Suprapubic skin (tissue), 4 donors: ENCODE data around the gene MAP3K20. TPM values are rescaled to one million over a fixed set of nuclear protein-coding genes. Genes with fewer than 3 reads are reported as not detected.

Experiments
- DNase-seq, 2 donors: peaks; one replicate each; pipeline ENCODE4 v3.0.0-alpha.2; 2019; ENCODE audit warnings: low spot score in 2 of 2
- H3K27ac ChIP-seq: fragments of 200-600 bp; sonication (generic); one replicate; pipeline ENCODE4 v1.5.1; 2019
- H3K27me3 ChIP-seq: fragments of 200-600 bp; sonication (generic); one replicate; pipeline ENCODE4 v1.5.1; 2019
- H3K36me3 ChIP-seq: fragments of 200-600 bp; sonication (generic); one replicate; pipeline ENCODE4 v1.5.1; 2019
- H3K4me1 ChIP-seq: fragments of 200-600 bp; sonication (generic); one replicate; pipeline ENCODE4 v1.5.1; 2019
- H3K4me3 ChIP-seq: fragments of 200-600 bp; sonication (generic); one replicate; pipeline ENCODE4 v1.5.1; 2019; ENCODE audit warnings: mild to moderate bottlenecking
- H3K9me3 ChIP-seq: fragments of 200-600 bp; sonication (generic); one replicate; pipeline ENCODE4 v1.5.1; 2019
- EP300 ChIP-seq: sonication (generic); formaldehyde crosslinking; IDR thresholded peaks from one replicate; pipeline ENCODE4 v1.6.1; 2017; ENCODE audit warnings: antibody characterized with exemption
- POLR2A ChIP-seq, 2 donors: fragments of 450-650 bp; IDR thresholded peaks; one replicate each; pipeline ENCODE4 v1.6.1; 2017; ENCODE audit warnings: antibody characterized with exemption in 2 of 2, mild to moderate bottlenecking in 2 of 2, moderate library complexity in 2 of 2
- POLR2AphosphoS5 ChIP-seq, 3 donors: sonication (generic); formaldehyde crosslinking; IDR thresholded peaks; one replicate each; pipeline ENCODE4 v1.6.1; 2017; ENCODE audit warnings: antibody characterized with exemption in 3 of 3
- WGBS: methylation state at CpG from one replicate; pipeline ENCODE4 v1.1.5; 2018; 5-methylcytosine and 5-hydroxymethylcytosine counted together
- total RNA-seq, 4 donors: library from RNA; depleted of rRNA; stranded (reverse); fragments of >200 nt; gene quantifications; one replicate each; pipeline ENCODE4 v1.1.0, GENCODE V29; 2016
- TF ChIP-seq, protein P1 (sequence below), 2 donors: fragments of 200-600 bp in 1 of 2; fragments of 450-650 bp in 1 of 2; sonication (generic) in 1 of 2; IDR thresholded peaks; one replicate each; pipeline ENCODE4 v1.5.1; 2016 to 2019; ENCODE audit warnings: antibody characterized with exemption in 2 of 2, mild to moderate bottlenecking in 1 of 2, moderate library complexity in 1 of 2

Gene MAP3K20
- total RNA-seq, 4 donors from 2014 or later: 26.2 to 40.3 (median 33.6) TPM

DNA sequence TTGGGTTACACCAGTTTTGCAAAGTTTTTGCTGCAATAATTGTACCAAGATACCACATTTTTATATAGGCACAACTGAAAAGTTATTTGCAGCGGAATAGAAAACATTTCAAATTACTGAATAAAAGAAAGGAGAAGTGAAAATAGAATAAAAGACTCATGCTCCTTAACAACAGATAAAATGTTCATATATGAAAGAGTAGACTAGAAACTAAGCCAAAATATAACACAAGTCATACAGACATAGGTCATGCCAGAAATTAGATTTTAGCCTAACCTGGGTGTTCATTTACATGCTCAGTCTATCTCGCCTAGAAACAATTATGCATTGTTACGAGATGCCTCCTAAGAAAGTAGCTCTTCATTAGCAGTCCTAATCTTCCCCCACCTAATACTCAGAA lies 16.4 kb upstream of the MAP3K20 start:
- Histone ChIP-seq H3K27ac (no peak overlapping the region), H3K27me3 (no peaks in the 10 kb centered on the region), H3K36me3 (no peaks in the 10 kb centered on the region), H3K9me3 (no peaks in the 10 kb centered on the region), H3K4me1 (peaks cover 22% of the 10 kb centered on the region), H3K4me3 (no peak overlapping the region)
- DNase-seq: no peak
- WGBS: 88% methylated on average over 3 of the region's 3 CpGs
- no peak for TF ChIP-seq POLR2A (IDR thresholded peaks at IDR 0.05)
- no peak for TF ChIP-seq EP300
- no peak for TF ChIP-seq POLR2AphosphoS5 (IDR thresholded peaks at IDR 0.05)
- TF ChIP-seq, protein P1, sequence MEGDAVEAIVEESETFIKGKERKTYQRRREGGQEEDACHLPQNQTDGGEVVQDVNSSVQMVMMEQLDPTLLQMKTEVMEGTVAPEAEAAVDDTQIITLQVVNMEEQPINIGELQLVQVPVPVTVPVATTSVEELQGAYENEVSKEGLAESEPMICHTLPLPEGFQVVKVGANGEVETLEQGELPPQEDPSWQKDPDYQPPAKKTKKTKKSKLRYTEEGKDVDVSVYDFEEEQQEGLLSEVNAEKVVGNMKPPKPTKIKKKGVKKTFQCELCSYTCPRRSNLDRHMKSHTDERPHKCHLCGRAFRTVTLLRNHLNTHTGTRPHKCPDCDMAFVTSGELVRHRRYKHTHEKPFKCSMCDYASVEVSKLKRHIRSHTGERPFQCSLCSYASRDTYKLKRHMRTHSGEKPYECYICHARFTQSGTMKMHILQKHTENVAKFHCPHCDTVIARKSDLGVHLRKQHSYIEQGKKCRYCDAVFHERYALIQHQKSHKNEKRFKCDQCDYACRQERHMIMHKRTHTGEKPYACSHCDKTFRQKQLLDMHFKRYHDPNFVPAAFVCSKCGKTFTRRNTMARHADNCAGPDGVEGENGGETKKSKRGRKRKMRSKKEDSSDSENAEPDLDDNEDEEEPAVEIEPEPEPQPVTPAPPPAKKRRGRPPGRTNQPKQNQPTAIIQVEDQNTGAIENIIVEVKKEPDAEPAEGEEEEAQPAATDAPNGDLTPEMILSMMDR (IDR thresholded peaks at IDR 0.05): no peak

DNA sequence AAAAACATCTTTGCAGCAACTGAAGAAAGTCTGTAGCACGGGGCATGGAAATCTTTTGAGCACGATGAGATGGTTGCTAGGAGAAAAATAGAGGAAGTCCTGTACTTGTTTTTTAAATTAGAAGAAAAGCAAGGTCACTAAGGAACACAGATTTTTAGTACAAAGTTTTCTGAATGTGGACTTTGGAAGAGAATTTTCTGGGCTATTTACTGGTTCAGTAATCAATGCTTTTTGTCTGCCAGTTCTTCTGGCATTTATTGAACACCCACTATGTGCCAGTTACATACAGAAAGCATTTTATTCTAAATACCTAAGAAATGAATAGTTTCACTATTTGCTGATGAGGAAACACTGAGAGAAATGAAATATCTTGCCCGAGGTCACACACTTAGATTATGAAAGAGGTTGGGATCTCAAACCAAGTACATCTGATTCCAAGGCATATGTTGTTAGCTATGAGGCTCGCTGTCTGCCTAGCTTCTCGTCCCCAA lies 15.6 kb upstream of the MAP3K20 start:
- H3K9me3 ChIP-seq: no peaks in the 10 kb centered on the region
- DNase-seq: no peak
- H3K4me1 ChIP-seq: peaks cover 25% of the 10 kb centered on the region
- H3K36me3 ChIP-seq: no peaks in the 10 kb centered on the region
- TF ChIP-seq POLR2A (IDR thresholded peaks at IDR 0.05) (no peak), POLR2AphosphoS5 (IDR thresholded peaks at IDR 0.05) (no peak), EP300 (no peak)
- TF ChIP-seq, protein P1 (IDR thresholded peaks at IDR 0.05): no peak
- H3K4me3 ChIP-seq: no peak overlapping the region
- H3K27ac ChIP-seq: no peak overlapping the region
- 38% methylated on average over 5 of the region's 5 CpGs for WGBS
- H3K27me3 ChIP-seq: no peaks in the 10 kb centered on the region

DNA sequence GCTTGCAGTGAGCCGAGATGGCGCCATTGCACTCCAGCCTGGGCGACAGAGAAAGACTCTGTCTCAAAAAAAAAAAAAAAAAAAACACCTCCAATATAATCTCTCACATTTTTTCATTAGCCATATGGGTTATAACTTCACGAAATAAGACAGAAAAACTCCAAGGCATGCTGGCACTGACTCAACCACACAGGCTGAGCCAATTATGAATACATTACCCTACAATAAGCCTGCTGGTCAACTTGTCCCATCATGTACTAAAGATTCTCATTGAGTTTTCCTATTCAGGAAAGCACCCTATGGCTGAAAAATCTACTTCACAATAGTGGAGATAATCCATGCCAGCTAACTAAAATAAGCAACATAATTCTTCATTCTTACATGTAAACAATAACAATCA lies 12.8 kb upstream of the MAP3K20 start:
- H3K4me3 ChIP-seq: no peak overlapping the region
- 68% methylated on average over 4 of the region's 4 CpGs for WGBS
- no peaks in the 10 kb centered on the region for H3K36me3 ChIP-seq
- no peaks in the 10 kb centered on the region for H3K27me3 ChIP-seq
- peaks cover 25% of the 10 kb centered on the region for H3K4me1 ChIP-seq
- TF ChIP-seq EP300: no peak
- TF ChIP-seq POLR2AphosphoS5 (IDR thresholded peaks at IDR 0.05): no peak
- no peak for TF ChIP-seq POLR2A (IDR thresholded peaks at IDR 0.05)
- TF ChIP-seq, protein P1 (IDR thresholded peaks at IDR 0.05): no peak
- no peak for DNase-seq
- no peaks in the 10 kb centered on the region for H3K9me3 ChIP-seq
- H3K27ac ChIP-seq: no peak overlapping the region

DNA sequence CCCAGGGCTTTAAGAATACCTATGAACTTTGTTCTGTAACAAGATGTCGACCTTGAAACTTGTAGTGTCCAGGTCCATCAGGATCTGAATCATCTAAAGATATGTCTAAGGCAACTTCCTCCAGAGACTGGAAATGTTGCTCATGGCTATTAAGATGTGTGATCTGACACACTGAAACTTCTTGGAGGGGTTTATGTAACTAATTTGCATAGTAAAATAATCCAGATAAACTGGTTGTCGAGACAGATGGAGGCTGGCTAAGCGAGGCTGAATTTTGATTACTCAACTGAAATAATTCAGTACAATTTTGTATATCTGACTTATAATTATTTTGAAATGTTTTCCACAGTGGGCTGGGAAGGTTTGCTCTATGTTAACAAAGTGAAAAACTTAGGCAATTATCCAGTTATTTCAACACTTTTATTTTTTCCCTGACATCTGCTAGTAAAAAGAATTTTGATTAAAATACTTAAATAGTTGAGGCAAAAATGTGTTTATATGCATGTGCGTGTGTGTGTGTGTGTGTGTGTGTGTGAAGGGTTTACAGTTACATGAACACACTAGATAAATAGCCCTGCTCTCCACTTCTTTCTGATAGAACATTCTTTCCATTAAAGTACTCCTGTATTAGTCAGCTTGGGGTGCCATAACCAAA lies 11.4 kb upstream of the MAP3K20 start:
- H3K9me3 ChIP-seq: no peaks in the 10 kb centered on the region
- H3K4me1 ChIP-seq: peaks cover 23% of the 10 kb centered on the region
- DNase-seq: no peak
- no peak overlapping the region for H3K27ac ChIP-seq
- 44% methylated on average over 4 of the region's 4 CpGs for WGBS
- H3K36me3 ChIP-seq: no peaks in the 10 kb centered on the region
- H3K4me3 ChIP-seq: no peak overlapping the region
- no peaks in the 10 kb centered on the region for H3K27me3 ChIP-seq
- TF ChIP-seq POLR2AphosphoS5 (IDR thresholded peaks at IDR 0.05): no peak
- TF ChIP-seq EP300: no peak
- TF ChIP-seq, protein P1 (IDR thresholded peaks at IDR 0.05): no peak
- no peak for TF ChIP-seq POLR2A (IDR thresholded peaks at IDR 0.05)

DNA sequence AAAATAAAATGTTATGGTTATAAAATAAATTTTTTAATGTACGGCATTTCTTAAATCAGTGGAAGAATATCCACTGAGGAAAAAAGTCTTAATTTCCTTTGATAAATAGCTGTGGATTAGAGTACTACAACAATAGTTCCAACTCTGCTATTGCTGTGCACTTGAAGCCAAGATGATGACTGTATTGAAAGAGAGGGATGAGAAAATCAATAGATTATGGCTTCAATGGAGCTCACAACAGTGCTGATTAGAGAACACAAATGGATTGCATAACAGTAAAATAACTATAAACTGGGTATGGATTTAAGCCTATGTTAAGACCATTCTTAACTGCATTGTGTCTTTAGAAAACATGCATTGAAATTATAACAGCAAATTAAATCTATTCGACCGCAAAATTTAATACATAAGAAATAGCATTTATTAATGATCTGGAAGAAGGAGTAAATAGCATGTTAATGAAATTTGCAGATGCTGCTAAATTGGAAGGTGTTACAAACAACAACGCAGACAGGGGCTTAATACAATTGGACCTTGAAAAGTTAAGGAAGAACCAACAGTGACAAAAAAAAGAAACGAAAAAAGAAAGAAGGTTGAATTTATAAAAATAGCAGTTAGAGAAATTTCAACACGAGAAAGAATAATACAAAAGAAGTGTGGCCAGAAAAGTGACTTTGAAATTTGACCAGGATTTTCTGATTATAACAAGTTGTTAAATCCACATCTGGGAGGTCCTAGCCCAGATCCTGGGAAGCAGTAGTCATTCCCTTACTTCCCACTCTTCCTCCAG lies 8.6 kb upstream of the MAP3K20 start:
- no peaks in the 10 kb centered on the region for H3K9me3 ChIP-seq
- TF ChIP-seq, protein P1 (IDR thresholded peaks at IDR 0.05): no peak
- peaks cover 11% of the 10 kb centered on the region for H3K4me1 ChIP-seq
- 89% methylated on average over 6 of the region's 6 CpGs for WGBS
- H3K36me3 ChIP-seq: no peaks in the 10 kb centered on the region
- no peak overlapping the region for H3K27ac ChIP-seq
- H3K27me3 ChIP-seq: no peaks in the 10 kb centered on the region
- no peak overlapping the region for H3K4me3 ChIP-seq
- no peak for DNase-seq
